DND-41 (cell line): ENCODE measurements around the gene FLACC1.

Experiments used
- CTCF ChIP-seq: IDR thresholded peaks from 2 replicates; pipeline ENCODE4 v1.5.1; 2012; ENCODE audit warnings: borderline replicate concordance, low read length, moderate library complexity, mild to moderate bottlenecking; ENCODE audit not compliant: poor library complexity, severe bottlenecking; ENCODE audit errors: extremely low read depth
- EZH2 ChIP-seq: IDR thresholded peaks from 3 replicates; pipeline ENCODE4 v1.6.1; 2012; ENCODE audit warnings: borderline replicate concordance, low read depth, mild to moderate bottlenecking, moderate library complexity, low read length, inconsistent platforms; ENCODE audit not compliant: severe bottlenecking

- TF ChIP-seq CTCF (no peak), EZH2 (no peak)
Observed at GRCh38 chr2:201327678-201328077, 29.5 kb downstream of the FLACC1 start.
